Measurements from ENCODE around the gene RGL3. TPM values are rescaled to one million over a fixed set of nuclear protein-coding genes. Genes with fewer than 3 reads are reported as not detected.
A peak's percentile ranks its signal among the peaks of the same experiment; 100 is the strongest.
"Not testable (repeated sequence)": the region's sequence is repeated elsewhere in the genome, so short reads cannot be mapped to it uniquely, and the experiment has no call there.

The RGL3 gene
- total and polyA plus RNA-seq, 5 donors from 2014 or later = not detected

DNA sequence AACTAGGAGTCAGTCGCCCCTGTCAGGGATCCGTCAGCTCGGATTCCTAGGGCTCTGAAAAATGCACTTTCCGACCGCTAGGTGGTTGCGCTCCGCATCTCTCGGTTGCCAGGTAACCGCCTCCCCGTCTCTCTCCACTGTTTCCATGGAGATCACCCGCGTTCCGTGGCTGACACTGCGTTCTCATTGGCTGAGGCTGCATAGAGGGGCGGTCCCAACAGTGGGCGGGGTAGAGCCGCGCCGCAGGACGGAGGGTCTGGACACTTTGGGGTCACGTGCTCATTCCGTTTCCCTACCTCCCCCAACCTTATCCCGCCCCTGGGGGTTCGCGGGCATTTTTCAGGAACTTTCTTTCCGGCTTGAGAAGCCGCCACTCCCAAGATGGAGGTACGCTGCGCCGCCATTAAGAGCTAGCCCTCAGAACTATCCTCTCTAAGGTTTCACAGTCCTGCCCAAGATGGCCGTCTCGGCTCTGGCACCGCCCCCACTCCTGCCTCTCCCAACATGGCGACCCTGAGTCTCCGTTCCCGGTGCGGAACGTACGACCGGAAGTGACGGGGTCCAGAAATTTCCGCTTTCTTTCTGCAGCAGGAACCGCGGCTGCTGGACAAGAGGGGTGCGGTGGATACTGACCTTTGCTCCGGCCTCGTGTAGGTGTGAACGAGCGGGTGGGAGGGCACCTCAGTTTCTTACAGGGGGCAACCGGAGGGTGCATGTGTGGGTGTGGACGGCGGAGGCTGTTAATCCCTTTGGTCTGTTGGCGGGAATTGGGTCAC lies 16.1 kb upstream of the RGL3 start, which contains the start of the genes ODAD3 and PRKCSH:
Gene ODAD3, minus strand, starts transcription at position 65 of the 776 bp plus-strand sequence. CDS start 105 bp downstream, outside the sequence.
Gene PRKCSH, plus strand, starts transcription at position 579 of the 776 bp plus-strand sequence. CDS start 483 bp downstream, outside the sequence.
- Mint-ChIP-seq H3K4me1 (peaks cover 4 to 30% (median 10%) of the 10 kb centered on the region in 4 donors), H3K27ac (peak within 1 kb of the TSS; percentile 92 to 99 (median 97)), H3K36me3 (peaks cover 6% of the 10 kb centered on the region), H3K9me3 (peaks cover 0 to 1% (median 0%) of the 10 kb centered on the region in 7 donors), H3K27me3 (peaks cover 6% of the 10 kb centered on the region), H3K4me3 (peak within 1 kb of the TSS; percentile 97 to 100 (median 100))
- peak within 1 kb of the TSS; percentile 83 for H3K4me3 ChIP-seq (ENCODE audit: low read depth, low read length)
- H3K27me3 ChIP-seq (ENCODE audit: control insufficient read depth, insufficient read depth, low read length) = no peaks in the 10 kb centered on the region
- H3K36me3 ChIP-seq (ENCODE audit: control insufficient read depth, insufficient read depth, low read length) = peaks cover 15% of the 10 kb centered on the region
- peak; percentile 94 to 95 for ATAC-seq (ENCODE audit: low read depth in 2 of 2)
- H3K4me1 ChIP-seq (ENCODE audit: control insufficient read depth, insufficient read depth, low read length, poor library complexity, severe bottlenecking) = peaks cover 21% of the 10 kb centered on the region
- H3K9me3 ChIP-seq (ENCODE audit: control insufficient read depth in 2 of 2, low read length in 2 of 2) = no peaks in the 10 kb centered on the region
- peak; percentile 96 to 99 (median 99) for DNase-seq
- H3K27ac ChIP-seq (ENCODE audit: insufficient read depth, low read length, poor library complexity, severe bottlenecking) = peak within 1 kb of the TSS; percentile 82

DNA sequence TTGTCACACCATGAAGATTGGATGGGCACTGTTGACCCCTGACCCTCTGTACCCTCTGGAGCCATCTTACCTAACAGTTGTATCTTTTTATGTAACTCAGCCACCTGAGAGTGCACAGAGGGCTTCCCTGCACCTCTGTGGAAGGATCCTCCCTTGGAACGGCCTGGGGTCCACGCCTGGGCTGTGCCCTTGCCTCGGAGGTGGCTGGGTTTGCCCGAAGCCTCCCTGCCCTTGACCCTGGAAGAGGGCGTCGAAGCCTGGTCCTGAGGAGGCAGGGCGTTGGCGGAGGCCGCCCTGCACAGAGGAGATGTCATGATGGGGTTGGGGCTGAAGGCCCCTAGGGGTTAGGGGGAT lies 15.6 kb upstream of the RGL3 start:
- Histone ChIP-seq H3K27me3 (ENCODE audit: control insufficient read depth, insufficient read depth, low read length) (no peaks in the 10 kb centered on the region), H3K9me3 (ENCODE audit: control insufficient read depth in 2 of 2, low read length in 2 of 2) (no peaks in the 10 kb centered on the region), H3K36me3 (ENCODE audit: control insufficient read depth, insufficient read depth, low read length) (peaks cover 15% of the 10 kb centered on the region), H3K27ac (ENCODE audit: insufficient read depth, low read length, poor library complexity, severe bottlenecking) (peak overlapping the region; percentile 82), H3K4me1 (ENCODE audit: control insufficient read depth, insufficient read depth, low read length, poor library complexity, severe bottlenecking) (peaks cover 21% of the 10 kb centered on the region), H3K4me3 (ENCODE audit: low read depth, low read length) (peak overlapping the region; percentile 83)
- Mint-ChIP-seq H3K27ac (peak overlapping the region; percentile 92 to 99 (median 97)), H3K9me3 (peaks cover 0 to 1% (median 0%) of the 10 kb centered on the region in 7 donors), H3K4me1 (peaks cover 4 to 30% (median 10%) of the 10 kb centered on the region in 4 donors), H3K36me3 (peaks cover 6% of the 10 kb centered on the region), H3K4me3 (peak overlapping the region; percentile 97 to 100 (median 100)), H3K27me3 (peaks cover 6% of the 10 kb centered on the region)
- ATAC-seq (ENCODE audit: low read depth in 2 of 2) = no peak
- DNase-seq = no peak

DNA sequence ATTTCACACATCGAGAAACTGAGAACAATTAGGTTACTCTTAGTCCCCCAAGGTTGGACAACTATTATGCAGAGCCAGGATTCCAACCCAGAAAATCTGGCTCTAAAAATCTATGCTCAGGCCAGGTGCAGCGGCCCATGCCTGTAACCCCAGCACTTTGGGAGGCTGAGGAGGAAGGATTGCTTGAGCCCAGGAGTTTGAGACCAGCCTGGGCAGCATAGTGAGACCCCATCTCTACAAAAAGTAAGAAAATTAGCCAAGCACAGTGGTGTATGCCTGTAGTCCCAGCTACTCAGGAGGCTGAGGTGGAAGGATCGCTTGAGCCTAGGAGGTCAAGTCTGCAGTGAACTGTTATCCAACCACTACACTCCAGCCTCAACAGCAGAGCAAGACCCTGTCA lies 14.4 kb upstream of the RGL3 start:
- not testable (repeated sequence) for H3K27me3 Mint-ChIP-seq, H3K27ac Mint-ChIP-seq

DNA sequence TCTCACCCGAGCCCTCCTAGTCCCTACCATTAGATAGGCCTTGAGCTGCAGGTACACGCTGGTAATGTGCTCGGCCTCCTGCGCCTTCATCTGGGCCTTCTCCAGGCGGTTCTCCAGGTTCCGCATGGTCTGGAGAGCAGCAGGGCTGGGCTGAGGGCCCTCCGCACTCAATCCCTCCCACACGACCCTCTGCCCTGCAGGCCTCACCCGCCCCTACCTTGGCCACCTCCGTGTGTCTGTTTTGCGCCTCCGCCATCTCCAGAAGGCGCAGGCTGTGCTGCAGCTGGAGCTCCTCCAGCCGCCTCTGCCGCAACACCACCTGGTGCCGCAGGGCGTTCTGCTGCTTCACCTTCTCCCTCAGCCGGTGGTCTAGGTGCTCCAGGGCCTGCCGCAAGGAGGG lies 7.5 kb upstream of the RGL3 start:
- Histone ChIP-seq H3K27me3 (ENCODE audit: control insufficient read depth, insufficient read depth, low read length) (peaks cover 4% of the 10 kb centered on the region), H3K9me3 (ENCODE audit: control insufficient read depth in 2 of 2, low read length in 2 of 2) (no peaks in the 10 kb centered on the region), H3K36me3 (ENCODE audit: control insufficient read depth, insufficient read depth, low read length) (no peaks in the 10 kb centered on the region), H3K4me1 (ENCODE audit: control insufficient read depth, insufficient read depth, low read length, poor library complexity, severe bottlenecking) (peaks cover 24% of the 10 kb centered on the region), H3K27ac (ENCODE audit: insufficient read depth, low read length, poor library complexity, severe bottlenecking) (no peak overlapping the region), H3K4me3 (ENCODE audit: low read depth, low read length) (no peak overlapping the region)
- no peaks in the 10 kb centered on the region for H3K36me3 Mint-ChIP-seq
- H3K4me3 Mint-ChIP-seq = no peak overlapping the region
- ATAC-seq (ENCODE audit: low read depth in 2 of 2) (no peak), DNase-seq (no peak)
- H3K4me1 Mint-ChIP-seq = peaks cover 0 to 24% (median 13%) of the 10 kb centered on the region in 4 donors
- H3K27me3 Mint-ChIP-seq = peaks cover 24% of the 10 kb centered on the region
- no peaks in the 10 kb centered on the region for H3K9me3 Mint-ChIP-seq
- no peak overlapping the region for H3K27ac Mint-ChIP-seq

More for the DNA sequence above, 14.4 kb upstream of the RGL3 start:
- not testable (repeated sequence) for H3K36me3 Mint-ChIP-seq; DNase-seq; H3K9me3 ChIP-seq (ENCODE audit: control insufficient read depth in 2 of 2, low read length in 2 of 2); H3K27me3 ChIP-seq (ENCODE audit: control insufficient read depth, insufficient read depth, low read length); H3K27ac ChIP-seq (ENCODE audit: insufficient read depth, low read length, poor library complexity, severe bottlenecking); ATAC-seq (ENCODE audit: low read depth in 2 of 2); H3K9me3 Mint-ChIP-seq; H3K36me3 ChIP-seq (ENCODE audit: control insufficient read depth, insufficient read depth, low read length); H3K4me3 ChIP-seq (ENCODE audit: low read depth, low read length)
- Mint-ChIP-seq H3K4me1 (peaks cover 4 to 30% (median 10%) of the 10 kb centered on the region in 4 donors), H3K4me3 (peak overlapping the region in 1 of 4 donors; percentile 21)
- peaks cover 21% of the 10 kb centered on the region for H3K4me1 ChIP-seq (ENCODE audit: control insufficient read depth, insufficient read depth, low read length, poor library complexity, severe bottlenecking)

DNA sequence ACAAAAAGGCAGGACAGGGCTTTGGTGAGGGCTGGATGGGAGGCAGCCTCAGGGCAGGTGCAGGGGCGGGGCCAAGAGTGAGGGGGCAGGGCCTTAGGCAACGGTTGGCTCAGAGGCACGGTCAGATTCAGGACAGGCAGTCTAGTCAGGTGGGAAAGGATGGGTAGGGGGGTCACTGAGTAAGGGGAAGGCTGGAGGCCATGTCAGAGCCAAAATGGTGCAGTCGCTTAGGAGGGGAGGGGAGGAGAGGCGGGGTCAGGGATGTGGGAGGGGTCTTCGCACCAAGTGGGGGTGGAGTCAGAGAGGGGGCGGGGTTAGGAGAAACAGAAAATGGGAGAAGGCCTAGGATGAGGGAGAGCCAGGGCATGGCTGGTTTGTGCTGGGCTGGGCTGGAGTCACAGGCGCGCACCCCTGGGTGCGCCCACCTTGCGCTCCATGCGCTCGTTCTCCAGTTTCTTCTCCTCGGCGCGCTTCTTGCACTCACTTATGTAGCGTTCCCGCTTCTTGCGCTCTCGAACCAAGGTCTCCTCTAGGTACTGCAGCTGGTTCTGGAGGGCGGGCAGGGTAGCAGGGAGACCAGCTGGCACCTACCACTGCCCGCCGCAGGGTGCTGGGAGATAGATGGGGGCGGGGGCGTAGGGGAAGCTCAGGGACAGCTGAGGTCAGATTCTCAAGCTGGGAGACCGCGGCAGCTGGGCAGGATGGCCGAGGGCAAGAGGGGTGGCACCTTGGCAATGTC lies 6.8 kb upstream of the RGL3 start:
- Histone ChIP-seq H3K9me3 (ENCODE audit: control insufficient read depth in 2 of 2, low read length in 2 of 2) (no peaks in the 10 kb centered on the region), H3K4me3 (ENCODE audit: low read depth, low read length) (no peak overlapping the region), H3K27ac (ENCODE audit: insufficient read depth, low read length, poor library complexity, severe bottlenecking) (no peak overlapping the region), H3K4me1 (ENCODE audit: control insufficient read depth, insufficient read depth, low read length, poor library complexity, severe bottlenecking) (peaks cover 32% of the 10 kb centered on the region), H3K27me3 (ENCODE audit: control insufficient read depth, insufficient read depth, low read length) (peaks cover 9% of the 10 kb centered on the region), H3K36me3 (ENCODE audit: control insufficient read depth, insufficient read depth, low read length) (no peaks in the 10 kb centered on the region)
- ATAC-seq (ENCODE audit: low read depth in 2 of 2) (no peak), DNase-seq (no peak)
- H3K36me3 Mint-ChIP-seq = no peaks in the 10 kb centered on the region
- no peak overlapping the region for H3K4me3 Mint-ChIP-seq
- no peaks in the 10 kb centered on the region for H3K9me3 Mint-ChIP-seq
- H3K27me3 Mint-ChIP-seq = peaks cover 31% of the 10 kb centered on the region
- peaks cover 0 to 31% (median 16%) of the 10 kb centered on the region in 4 donors for H3K4me1 Mint-ChIP-seq
- no peak overlapping the region for H3K27ac Mint-ChIP-seq

DNA sequence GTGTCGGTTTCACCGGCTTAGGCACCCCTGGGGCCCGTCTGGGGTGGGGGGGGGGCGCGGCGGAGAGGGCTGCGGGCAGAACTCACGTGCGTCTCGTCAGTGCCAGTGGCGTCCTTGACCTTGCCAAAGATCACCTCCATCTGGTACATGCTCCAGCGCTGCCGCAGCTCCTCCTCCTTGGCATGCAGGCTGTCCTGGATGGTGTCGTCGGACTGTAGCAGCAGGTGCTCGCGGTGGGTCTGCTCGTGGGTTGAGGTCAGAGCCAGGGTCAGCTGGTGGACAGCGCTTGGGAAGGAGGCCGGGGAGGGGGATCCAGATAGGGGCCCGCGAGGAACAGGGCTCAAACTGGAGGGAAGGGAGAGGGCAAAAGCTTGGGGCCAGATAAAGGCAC lies 4.7 kb upstream of the RGL3 start:
- Histone ChIP-seq H3K36me3 (ENCODE audit: control insufficient read depth, insufficient read depth, low read length) (no peaks in the 10 kb centered on the region), H3K27ac (ENCODE audit: insufficient read depth, low read length, poor library complexity, severe bottlenecking) (no peak overlapping the region), H3K4me3 (ENCODE audit: low read depth, low read length) (no peak overlapping the region), H3K27me3 (ENCODE audit: control insufficient read depth, insufficient read depth, low read length) (peaks cover 9% of the 10 kb centered on the region), H3K4me1 (ENCODE audit: control insufficient read depth, insufficient read depth, low read length, poor library complexity, severe bottlenecking) (peaks cover 47% of the 10 kb centered on the region), H3K9me3 (ENCODE audit: control insufficient read depth in 2 of 2, low read length in 2 of 2) (no peaks in the 10 kb centered on the region)
- ATAC-seq (ENCODE audit: low read depth in 2 of 2) (no peak), DNase-seq (no peak)
- Mint-ChIP-seq H3K27ac (no peak overlapping the region), H3K9me3 (no peaks in the 10 kb centered on the region), H3K4me3 (peak overlapping the region in 2 of 4 donors; percentile 73 to 85), H3K4me1 (peaks cover 0 to 43% (median 19%) of the 10 kb centered on the region in 4 donors), H3K27me3 (peaks cover 52% of the 10 kb centered on the region), H3K36me3 (no peaks in the 10 kb centered on the region)

DNA sequence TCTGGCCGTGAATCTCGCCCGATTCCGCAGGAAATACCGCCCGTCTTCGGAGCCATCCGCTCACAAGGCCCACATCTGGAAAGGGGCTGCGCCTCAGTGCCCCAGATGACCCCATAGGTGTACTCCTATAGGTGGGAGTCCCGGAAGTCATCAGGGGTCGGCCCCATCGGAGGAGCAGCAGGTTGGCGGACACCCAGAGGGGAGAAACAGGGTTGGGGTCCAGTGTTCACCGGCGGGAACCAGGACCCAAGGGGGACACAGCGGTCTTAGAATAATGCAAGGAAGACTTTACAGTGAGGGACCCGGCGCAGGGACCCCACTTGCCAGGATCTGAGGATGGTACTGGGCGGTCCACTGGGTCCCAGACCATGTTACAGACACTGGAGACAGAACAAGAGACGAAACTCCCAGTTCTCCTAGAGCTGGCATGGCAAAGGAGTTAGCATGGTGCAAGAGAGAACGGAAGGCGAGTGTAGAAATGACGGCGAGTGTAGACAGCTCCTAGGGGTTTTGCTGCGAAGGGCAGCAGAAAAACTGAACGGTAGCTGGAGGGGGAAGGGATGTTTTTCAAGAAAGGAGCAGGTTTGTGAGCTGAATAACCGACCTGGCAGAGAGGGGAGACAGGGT lies 4.2 kb upstream of the RGL3 start:
- Mint-ChIP-seq H3K4me3 (peak overlapping the region; percentile 45 to 85 (median 76)), H3K9me3 (no peaks in the 10 kb centered on the region), H3K27me3 (peaks cover 56% of the 10 kb centered on the region), H3K4me1 (peaks cover 0 to 48% (median 19%) of the 10 kb centered on the region in 4 donors), H3K27ac (peak overlapping the region in 1 of 3 donors; percentile 56), H3K36me3 (no peaks in the 10 kb centered on the region)
- Histone ChIP-seq H3K4me1 (ENCODE audit: control insufficient read depth, insufficient read depth, low read length, poor library complexity, severe bottlenecking) (peaks cover 52% of the 10 kb centered on the region), H3K27ac (ENCODE audit: insufficient read depth, low read length, poor library complexity, severe bottlenecking) (no peak overlapping the region), H3K9me3 (ENCODE audit: control insufficient read depth in 2 of 2, low read length in 2 of 2) (no peaks in the 10 kb centered on the region), H3K36me3 (ENCODE audit: control insufficient read depth, insufficient read depth, low read length) (no peaks in the 10 kb centered on the region), H3K4me3 (ENCODE audit: low read depth, low read length) (peak overlapping the region; percentile 24), H3K27me3 (ENCODE audit: control insufficient read depth, insufficient read depth, low read length) (peaks cover 9% of the 10 kb centered on the region)
- ATAC-seq (ENCODE audit: low read depth in 2 of 2) (no peak), DNase-seq (peak in 1 of 3 donors; percentile 9)
